GM21619 (cell line): ENCODE measurements around the gene SPRR2D.
"Not testable (repeated sequence)": the region's sequence is repeated elsewhere in the genome, so short reads cannot be mapped to it uniquely, and the experiment has no call there.

ENCODE experiments used
- ATAC-seq: cut with Tn5 transposase; IDR thresholded peaks from one replicate; pipeline ENCODE4 v1.9.1; 2021; ENCODE audit not compliant: unreplicated experiment

SPRR2D gene

GRCh38 chr1:153021829-153022228 is 19.1 kb downstream of the SPRR2D start:
- ATAC-seq, result not testable (repeated sequence)

- ATAC-seq, result not testable (repeated sequence)
These were observed 29.6 kb downstream of the SPRR2D start for GRCh38 chr1:153011235-153011758.

- ATAC-seq, result no peak
These were observed 39.5 kb downstream of the SPRR2D start, which contains the start of gene SPRR3 for GRCh38 chr1:153001382-153001781. Gene SPRR3 (plus strand): TSS chr1:153001749. CDS start chr1:153003021, 1,272 bp downstream.

DNA sequence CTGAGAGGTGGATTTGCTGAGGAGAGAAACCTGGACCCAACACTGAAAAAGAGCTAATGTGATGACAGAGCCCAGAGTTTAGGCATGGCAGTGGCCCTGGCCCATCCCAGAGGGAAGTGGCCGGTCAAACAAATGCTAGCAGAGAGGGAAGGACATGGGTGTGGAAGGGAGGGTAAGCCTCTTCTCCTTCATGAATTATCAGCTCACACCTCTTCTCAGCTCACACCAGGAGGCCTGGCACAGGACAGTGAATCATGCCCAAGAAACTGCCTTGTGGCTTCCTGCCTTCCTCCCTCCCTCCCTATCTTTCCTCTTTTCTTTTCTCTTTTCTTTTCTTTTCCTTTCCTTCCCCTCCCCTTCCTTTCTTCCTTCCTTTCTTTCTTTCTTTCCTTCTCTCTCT is 40.6 kb downstream of the SPRR2D start:
- ATAC-seq, result no peak

DNA sequence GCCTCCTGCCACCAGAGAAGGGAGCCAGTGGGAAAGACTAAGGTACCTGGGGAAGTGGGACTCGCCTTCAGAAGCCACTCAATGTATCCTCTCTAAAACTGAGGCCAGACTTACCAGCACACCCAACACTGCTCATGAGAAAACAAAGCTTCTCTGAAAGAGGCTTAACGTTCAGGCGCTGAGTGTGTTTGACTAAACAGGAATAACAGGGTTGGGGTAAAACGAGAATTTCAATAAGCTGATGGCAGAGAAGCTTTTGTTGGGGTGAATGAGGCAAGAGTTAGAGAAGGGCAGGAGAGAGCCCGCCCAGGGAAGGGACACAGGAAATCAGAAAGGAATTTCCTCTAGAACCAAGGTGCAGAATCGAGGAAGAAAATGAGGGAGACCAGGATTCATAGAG is 41.1 kb downstream of the SPRR2D start:
- ATAC-seq, result no peak

- no peak for ATAC-seq
These were observed 42.4 kb downstream of the SPRR2D start for GRCh38 chr1:152998476-152998875.

DNA sequence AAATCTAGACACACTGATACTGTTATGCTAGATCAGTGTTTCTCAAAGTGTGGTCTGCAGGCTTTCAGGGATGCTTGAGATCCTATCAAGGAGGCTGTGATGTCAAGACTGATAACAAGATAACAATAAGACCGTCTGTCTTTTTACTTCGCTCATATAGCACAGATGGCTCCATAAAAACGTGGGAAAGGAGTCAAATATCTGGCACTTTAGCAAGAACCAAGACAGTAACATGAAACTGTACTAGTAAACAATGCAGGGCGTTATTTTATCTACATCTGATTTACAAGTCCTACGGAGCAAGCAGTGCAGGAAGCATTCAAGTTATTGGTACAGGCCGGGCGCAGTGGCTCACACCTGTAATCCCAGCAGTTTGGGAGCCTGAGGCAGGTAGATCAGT is 43.0 kb downstream of the SPRR2D start:
- ATAC-seq, result no peak

DNA sequence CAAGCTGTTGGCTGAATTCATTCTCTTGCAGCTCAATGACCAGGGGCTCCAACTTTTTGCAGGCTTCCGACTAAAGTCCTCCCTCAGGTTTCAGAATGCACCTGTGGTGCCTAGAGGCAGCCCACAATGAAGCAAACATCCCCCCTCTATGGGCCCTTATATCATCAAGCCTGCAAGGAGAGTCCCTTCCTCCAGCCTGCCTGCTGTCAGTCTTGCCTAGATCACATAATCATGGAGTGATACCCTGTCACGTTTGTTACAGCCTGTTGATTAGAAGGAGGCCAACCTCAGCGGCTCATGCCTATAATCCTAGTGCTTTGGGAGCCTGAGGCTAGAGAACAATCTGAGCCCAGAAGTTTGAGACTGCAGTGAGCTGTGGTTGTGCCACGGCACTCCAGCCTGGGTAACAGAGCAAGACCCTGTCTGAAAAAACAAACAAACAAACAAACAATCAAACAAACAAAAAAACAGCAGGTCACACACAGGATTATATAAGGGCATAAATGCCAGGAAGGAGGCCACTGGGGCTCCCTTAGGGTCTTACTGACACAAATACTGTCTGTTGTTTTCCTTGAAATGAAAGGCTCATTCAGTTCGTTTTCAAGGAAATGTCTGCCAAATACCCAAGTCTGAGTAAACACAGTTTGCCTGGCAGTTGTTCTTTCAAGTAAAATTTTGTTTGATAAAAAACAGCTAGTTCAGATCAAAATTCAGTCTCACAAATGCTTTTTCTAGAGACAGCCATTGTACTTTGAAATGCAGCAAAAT is 44.1 kb downstream of the SPRR2D start:
- ATAC-seq, result no peak

GRCh38 chr1:152995842-152996241 is 45.1 kb downstream of the SPRR2D start:
- ATAC-seq, result no peak

DNA sequence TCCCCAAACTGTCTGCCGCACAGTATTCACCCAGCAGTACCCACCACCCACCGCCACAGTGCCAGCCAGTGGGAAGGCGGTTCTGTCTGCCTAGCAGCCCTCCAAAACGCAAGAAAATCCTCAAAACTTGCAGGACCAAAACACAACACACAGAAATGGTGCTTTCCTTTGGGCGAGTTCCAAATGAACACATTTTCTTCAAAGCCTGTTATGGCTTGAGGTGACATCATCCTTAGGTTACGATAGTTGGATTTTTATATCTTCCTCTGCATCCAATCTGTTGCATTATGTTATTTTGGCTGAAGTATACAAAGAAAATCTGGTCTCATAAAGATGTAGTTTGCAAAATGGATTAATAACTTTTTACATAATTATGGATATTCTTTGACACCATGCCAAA is 47.7 kb downstream of the SPRR2D start:
- ATAC-seq, result no peak
